ENCODE results near the gene NANOS2. TPM values are rescaled to one million over a fixed set of nuclear protein-coding genes. Genes with fewer than 3 reads are reported as not detected.
"Not testable (repeated sequence)": the region's sequence is repeated elsewhere in the genome, so short reads cannot be mapped to it uniquely, and the experiment has no call there.

Gene NANOS2
- polyA plus RNA-seq, 4 donors: not detected

DNA sequence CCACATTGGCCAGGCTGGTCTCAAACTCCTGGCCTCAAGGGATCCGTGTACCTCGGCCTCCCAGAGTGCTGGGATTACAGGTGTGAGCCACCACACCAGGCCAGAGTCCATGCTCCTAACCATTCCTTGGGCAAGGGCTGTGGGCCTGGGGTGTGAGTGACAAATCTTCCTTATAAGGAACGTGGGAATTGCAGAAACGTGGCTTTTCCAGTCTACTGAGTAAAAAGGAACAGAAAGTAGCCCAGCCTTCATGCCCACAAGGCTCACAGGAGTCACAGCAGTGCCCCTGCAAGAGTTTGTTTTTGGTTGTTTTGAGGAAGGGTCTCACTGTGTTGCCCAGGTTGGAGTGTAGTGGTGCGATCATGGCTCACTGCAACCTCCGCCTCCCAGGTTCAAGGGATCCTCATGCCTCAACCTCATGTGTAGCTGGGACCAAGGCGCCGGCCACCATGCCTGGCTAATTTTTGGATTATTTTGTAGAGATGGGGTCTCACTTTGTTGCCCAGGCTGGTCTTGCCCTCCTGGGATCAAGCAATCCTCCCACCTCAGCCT lies 17.2 kb downstream of the NANOS2 start:
- DNase-seq (ENCODE audit: low read depth in 4 of 4, low spot score in 3 of 4): no peak

DNA sequence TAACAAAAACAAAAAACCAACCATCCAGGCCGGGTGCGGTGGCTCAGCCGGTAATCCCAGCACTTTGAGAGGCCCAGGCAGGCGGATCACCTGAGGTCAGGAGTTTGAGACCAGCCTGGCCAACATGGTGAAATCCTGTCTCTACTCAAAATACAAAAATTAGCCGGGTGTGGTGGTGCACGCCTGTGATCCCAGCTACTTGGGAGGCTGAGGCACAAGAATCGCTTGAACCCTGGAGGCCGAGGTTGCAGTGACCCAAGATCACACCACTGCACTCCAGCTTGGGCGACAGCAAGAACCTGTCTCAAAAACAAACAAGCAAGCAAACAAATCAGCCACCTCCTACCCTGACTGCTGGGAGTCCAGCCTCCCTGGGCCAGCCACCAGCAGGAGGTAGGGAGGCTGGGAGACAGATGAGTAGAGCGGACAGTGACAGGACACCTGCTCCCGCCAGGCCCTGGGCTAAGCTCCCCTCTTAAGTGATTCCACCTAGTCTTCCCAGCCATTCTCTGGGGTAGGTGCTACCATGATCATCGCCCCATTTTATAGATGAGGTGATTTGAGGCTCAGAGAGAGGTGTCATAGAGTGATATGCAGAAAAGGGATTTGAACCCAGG lies 18.5 kb downstream of the NANOS2 start:
- not testable (repeated sequence) for DNase-seq (ENCODE audit: low read depth in 4 of 4, low spot score in 3 of 4)

- no peak for DNase-seq (ENCODE audit: low read depth in 4 of 4, low spot score in 3 of 4)
Measured at GRCh38 chr19:45895519-45895972, 19.0 kb downstream of the NANOS2 start.

DNA sequence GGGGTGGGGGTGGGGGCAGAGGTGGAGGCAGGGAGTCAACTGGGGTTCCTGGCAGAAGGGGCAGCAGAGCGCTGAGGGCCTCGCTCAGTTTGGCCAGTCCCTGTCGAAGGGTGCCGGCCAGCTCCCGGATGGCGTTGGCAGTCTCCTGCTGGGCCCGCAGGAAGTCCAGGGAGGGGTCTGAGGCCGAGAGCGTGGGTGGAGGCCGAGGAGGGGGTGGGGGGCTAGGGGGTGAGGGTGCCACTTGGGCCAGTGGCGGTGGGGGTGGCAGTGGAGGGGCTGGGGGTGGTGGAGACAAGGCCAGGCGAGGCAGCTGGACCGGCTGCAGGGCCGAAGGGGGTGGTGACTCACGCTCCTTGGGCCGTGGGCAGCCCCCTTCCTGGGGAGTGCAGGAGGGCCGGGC lies 23.7 kb downstream of the NANOS2 start:
- no peak for DNase-seq (ENCODE audit: low read depth in 4 of 4, low spot score in 3 of 4)

- DNase-seq (ENCODE audit: low read depth in 4 of 4, low spot score in 3 of 4): no peak
Measured at GRCh38 chr19:45889210-45889885, 25.2 kb downstream of the NANOS2 start.

GRCh38 chr19:45887200-45887710 lies 27.3 kb downstream of the NANOS2 start:
- DNase-seq (ENCODE audit: low read depth in 4 of 4, low spot score in 3 of 4): no peak

DNA sequence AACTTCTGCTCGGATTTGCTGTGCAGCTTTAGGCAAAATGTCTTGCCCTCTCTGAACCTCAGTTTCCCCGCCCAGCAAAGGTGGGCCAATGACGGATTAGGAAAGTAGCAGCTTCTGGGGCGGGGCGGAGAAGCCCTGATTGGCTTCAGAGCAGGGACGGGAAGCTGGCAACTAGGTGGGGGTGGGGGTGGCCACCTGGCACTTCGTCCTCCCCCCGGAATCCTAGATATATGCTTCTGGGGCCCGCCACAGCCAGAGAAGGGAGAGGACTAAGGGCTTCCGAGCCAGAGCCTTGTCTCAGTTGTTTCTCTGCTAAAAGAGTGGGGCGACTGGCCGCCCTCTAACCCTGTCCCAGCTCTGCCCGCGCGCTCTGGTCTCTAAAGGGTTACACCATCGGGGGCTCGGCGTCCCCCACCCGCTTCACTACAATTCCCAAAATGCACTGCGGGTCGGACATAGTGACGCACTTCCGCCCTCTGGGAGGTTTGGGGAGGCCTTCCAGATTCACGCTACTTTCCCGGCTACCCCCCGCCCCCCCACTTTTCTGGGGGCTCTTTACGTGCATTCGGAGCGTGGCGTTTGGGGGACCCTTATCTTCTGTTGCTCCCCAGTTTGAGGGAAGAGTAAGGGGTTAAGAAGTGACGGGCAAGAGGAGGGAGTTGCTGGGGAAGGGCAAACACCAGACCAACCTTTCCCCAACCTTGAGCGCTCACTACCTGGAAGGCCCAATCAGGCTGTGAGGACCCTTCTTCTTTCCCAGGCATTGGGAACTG lies 28.0 kb downstream of the NANOS2 start:
- DNase-seq (ENCODE audit: low read depth in 4 of 4, low spot score in 3 of 4): peak in 3 of 4 donors; percentile 85 to 92 (median 91)

DNA sequence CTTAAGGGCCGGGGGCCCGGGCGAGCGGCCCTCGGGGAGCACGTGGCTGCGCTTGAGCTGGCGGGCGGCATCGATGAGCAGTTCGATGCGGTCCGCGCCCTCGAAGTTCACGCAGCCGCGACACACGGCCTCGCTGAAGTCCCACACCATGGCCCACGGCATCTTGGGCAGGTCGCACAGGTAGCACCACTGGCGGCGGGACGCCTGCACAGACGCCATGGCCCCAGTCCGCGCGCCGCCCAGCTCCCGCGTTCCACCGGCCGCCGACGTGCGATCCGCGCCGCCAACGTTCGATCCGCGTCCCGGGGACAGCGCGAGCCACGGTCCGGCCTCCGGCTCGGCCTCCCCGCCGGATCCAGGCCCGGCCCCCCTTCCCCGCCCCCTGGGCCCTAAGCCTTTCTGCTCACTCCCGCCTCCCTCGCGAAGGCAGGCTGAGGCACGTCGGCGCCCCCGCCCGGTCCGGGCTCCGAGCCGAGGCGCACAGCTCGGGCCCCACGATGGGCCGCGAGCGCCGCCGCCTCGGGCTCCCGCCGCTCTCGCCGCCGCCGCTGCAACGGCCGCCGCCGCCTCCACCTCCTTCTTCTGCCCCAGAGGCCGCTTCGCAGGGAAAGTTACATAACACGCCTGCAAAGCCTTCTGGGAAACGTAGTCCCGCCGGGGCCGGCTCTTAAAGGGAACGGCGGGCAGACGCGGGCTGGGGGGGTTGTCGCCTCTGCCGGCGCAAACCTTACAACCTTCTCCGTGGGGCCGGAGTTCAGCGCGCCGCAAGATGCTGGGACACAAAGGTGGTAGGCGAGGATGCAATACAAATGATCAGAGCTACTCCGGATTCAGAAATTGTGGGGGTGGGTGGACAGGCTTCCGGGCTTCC lies 28.8 kb downstream of the NANOS2 start, which contains the start of gene IRF2BP1:
Gene IRF2BP1, minus strand, starts transcription at position 586 of the 871 bp plus-strand sequence. Its CDS starts 367 bp downstream, at position 219.
- DNase-seq (ENCODE audit: low read depth in 4 of 4, low spot score in 3 of 4): peak in 2 of 4 donors; percentile 84 to 88

GRCh38 chr19:45884682-45885555 lies 29.7 kb downstream of the NANOS2 start:
- no peak for DNase-seq (ENCODE audit: low read depth in 4 of 4, low spot score in 3 of 4)

- no peak for DNase-seq (ENCODE audit: low read depth in 4 of 4, low spot score in 3 of 4)
Measured at GRCh38 chr19:45883881-45884681, 30.5 kb downstream of the NANOS2 start.

- DNase-seq (ENCODE audit: low read depth in 4 of 4, low spot score in 3 of 4): no peak
Measured at GRCh38 chr19:45883586-45883880, 31.0 kb downstream of the NANOS2 start.

- peak in 1 of 4 donors; percentile 70 for DNase-seq (ENCODE audit: low read depth in 4 of 4, low spot score in 3 of 4)
Measured at GRCh38 chr19:45882652-45883585, 31.7 kb downstream of the NANOS2 start.

DNA sequence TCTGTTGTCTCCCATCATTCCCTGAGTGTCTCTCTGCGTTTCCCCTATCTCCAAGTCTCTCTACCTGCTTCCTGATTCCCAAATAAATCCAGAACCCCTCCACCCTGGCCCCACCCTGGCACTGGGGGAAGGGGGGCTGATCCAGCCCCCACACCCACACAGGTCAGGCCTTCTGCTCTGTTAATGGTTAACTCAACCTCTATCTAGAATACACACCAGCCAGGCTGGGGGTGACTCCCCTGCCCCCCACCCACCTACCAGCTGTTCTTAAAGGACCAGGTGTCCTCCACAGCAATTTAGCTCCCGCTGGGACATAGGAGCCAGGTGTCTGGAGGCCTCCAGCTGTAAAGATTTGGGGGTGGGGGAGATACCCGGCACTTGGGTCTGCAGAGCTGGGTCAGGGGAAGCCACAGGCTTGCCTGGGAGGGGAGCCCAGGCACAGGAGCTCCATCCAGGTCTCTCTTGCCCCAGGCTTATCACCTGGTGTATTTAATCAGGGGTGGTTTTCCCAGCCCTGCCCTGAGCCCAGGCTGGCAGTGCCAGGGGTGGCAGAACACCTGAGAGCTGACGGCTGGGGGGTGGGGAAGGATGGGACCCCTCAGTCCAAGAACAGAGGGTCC lies 32.6 kb downstream of the NANOS2 start:
- DNase-seq (ENCODE audit: low read depth in 4 of 4, low spot score in 3 of 4): no peak

- no peak for DNase-seq (ENCODE audit: low read depth in 4 of 4, low spot score in 3 of 4)
Measured at GRCh38 chr19:45881082-45881908, 33.3 kb downstream of the NANOS2 start.

- DNase-seq (ENCODE audit: low read depth in 4 of 4, low spot score in 3 of 4): no peak
Measured at GRCh38 chr19:45879971-45880370, 34.6 kb downstream of the NANOS2 start.

GRCh38 chr19:45879055-45879454 lies 35.5 kb downstream of the NANOS2 start:
- DNase-seq (ENCODE audit: low read depth in 4 of 4, low spot score in 3 of 4): no peak
